ENCODE data around the gene TMEM271. TPM values are rescaled to one million over a fixed set of nuclear protein-coding genes. Genes with fewer than 3 reads are reported as not detected.

TMEM271 gene
- total RNA-seq, 1 donor from 2014 or later: not detected

GRCh38 chr4:528835-529234 is 47.3 kb downstream of the TMEM271 start:
- no peaks in the 10 kb centered on the region for H3K4me1 ChIP-seq
- no peaks in the 10 kb centered on the region for H3K9me3 ChIP-seq
- H3K4me3 ChIP-seq: no peak overlapping the region
- H3K27me3 ChIP-seq: no peaks in the 10 kb centered on the region
- intact Hi-C loops (cut with DNase I): no loop called here
- DNase-seq: no peak
- TF ChIP-seq CTCF (IDR thresholded peaks at IDR 0.05): no peak
- H3K27ac ChIP-seq: no peak overlapping the region
- no peak for ATAC-seq
- H3K36me3 ChIP-seq: peaks cover 85% of the 10 kb centered on the region

- Histone ChIP-seq H3K27me3 (no peaks in the 10 kb centered on the region), H3K9me3 (no peaks in the 10 kb centered on the region), H3K36me3 (peaks cover 84% of the 10 kb centered on the region), H3K4me3 (no peak overlapping the region), H3K27ac (no peak overlapping the region), H3K4me1 (no peaks in the 10 kb centered on the region)
- DNase-seq: no peak
- no peak for ATAC-seq
- intact Hi-C loops (cut with DNase I): no loop called here
- no peak for TF ChIP-seq CTCF (IDR thresholded peaks at IDR 0.05)
These were observed 47.8 kb downstream of the TMEM271 start for GRCh38 chr4:528296-528695.

GRCh38 chr4:526971-527460 is 49.1 kb downstream of the TMEM271 start:
- peaks cover 90% of the 10 kb centered on the region for H3K36me3 ChIP-seq
- H3K9me3 ChIP-seq: no peaks in the 10 kb centered on the region
- DNase-seq: no peak
- H3K27ac ChIP-seq: no peak overlapping the region
- H3K27me3 ChIP-seq: no peaks in the 10 kb centered on the region
- no peak for TF ChIP-seq CTCF (IDR thresholded peaks at IDR 0.05)
- no peak for ATAC-seq
- no peak overlapping the region for H3K4me3 ChIP-seq
- intact Hi-C loops (cut with DNase I): no loop called here
- H3K4me1 ChIP-seq: no peaks in the 10 kb centered on the region

- peaks cover 91% of the 10 kb centered on the region for H3K36me3 ChIP-seq
- H3K9me3 ChIP-seq: no peaks in the 10 kb centered on the region
- DNase-seq: no peak
These were observed 49.7 kb downstream of the TMEM271 start for GRCh38 chr4:526189-526909.

GRCh38 chr4:525660-526059 is 50.4 kb downstream of the TMEM271 start:
- no peaks in the 10 kb centered on the region for H3K4me1 ChIP-seq
- H3K9me3 ChIP-seq: no peaks in the 10 kb centered on the region
- ATAC-seq: no peak
- no peak for TF ChIP-seq CTCF (IDR thresholded peaks at IDR 0.05)
- DNase-seq: no peak
- no peak overlapping the region for H3K27ac ChIP-seq
- H3K27me3 ChIP-seq: no peaks in the 10 kb centered on the region
- intact Hi-C loops (cut with DNase I): no loop called here
- no peak overlapping the region for H3K4me3 ChIP-seq
- H3K36me3 ChIP-seq: peaks cover 91% of the 10 kb centered on the region

More at GRCh38 chr4:526189-526909, 49.7 kb downstream of the TMEM271 start:
- no peak overlapping the region for H3K27ac ChIP-seq
- no peaks in the 10 kb centered on the region for H3K27me3 ChIP-seq
- H3K4me1 ChIP-seq: no peaks in the 10 kb centered on the region
- TF ChIP-seq CTCF (IDR thresholded peaks at IDR 0.05): no peak
- no peak for ATAC-seq
- no peak overlapping the region for H3K4me3 ChIP-seq
- intact Hi-C loops (cut with DNase I): no loop called here

Measured in upper lobe of right lung (tissue), 1 donor.